Fibroblast of the conjunctiva (primary cell): ENCODE results near the gene RCBTB2.
A peak's percentile ranks its signal among the peaks of the same experiment; 100 is the strongest.

ENCODE experiments used
- DNase-seq: peaks from one replicate; pipeline ENCODE4 v3.0.0-alpha.2; 2010; ENCODE audit warnings: low read depth

The RCBTB2 gene

DNA sequence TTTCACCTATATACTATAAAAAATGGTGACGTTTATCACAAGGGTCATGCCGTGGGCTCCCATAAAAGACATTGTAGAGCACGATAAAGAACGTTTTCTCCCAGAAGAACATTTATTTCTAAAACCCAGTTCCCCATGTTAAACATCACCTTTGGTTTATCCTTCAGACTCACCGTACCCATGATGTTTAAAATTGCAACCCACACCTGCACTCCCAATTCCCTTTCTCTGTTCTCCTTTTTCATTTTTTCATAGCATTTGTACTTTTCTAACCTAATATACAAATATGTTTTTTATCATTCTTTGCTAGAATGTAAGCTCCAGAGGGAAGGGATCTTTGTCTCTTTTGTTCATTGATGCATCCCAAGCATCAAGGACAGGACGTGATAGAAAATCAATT lies 2.0 kb downstream of the RCBTB2 start:
- no peak for DNase-seq

- DNase-seq: no peak
These were observed 4.2 kb downstream of the RCBTB2 start for GRCh38 chr13:48528720-48529119.

DNA sequence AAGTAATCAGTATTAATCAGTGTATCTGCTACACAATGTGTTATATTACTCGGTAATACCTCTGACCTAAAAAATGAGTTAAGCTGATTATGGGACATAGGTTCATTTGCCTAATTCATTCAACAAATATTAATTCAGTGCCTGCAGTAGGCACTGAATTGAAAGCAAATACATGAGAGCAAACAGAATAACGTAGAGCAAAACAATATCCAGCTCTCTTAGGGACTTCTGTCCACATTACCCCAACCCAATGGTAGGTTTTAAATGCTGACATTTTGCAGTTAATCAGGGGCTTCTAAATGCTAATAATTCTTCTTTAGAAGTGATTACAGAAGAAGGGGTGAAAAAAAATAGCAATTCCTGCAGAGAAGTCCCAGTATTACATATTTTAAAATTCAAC lies 4.9 kb downstream of the RCBTB2 start:
- no peak for DNase-seq

GRCh38 chr13:48526286-48526685 lies 6.6 kb downstream of the RCBTB2 start:
- no peak for DNase-seq

- DNase-seq: no peak
These were observed 14.8 kb downstream of the RCBTB2 start for GRCh38 chr13:48518083-48518482.

- DNase-seq: no peak
These were observed 17.1 kb downstream of the RCBTB2 start for GRCh38 chr13:48515732-48516131.

- no peak for DNase-seq
These were observed 18.1 kb downstream of the RCBTB2 start for GRCh38 chr13:48514793-48515192.

DNA sequence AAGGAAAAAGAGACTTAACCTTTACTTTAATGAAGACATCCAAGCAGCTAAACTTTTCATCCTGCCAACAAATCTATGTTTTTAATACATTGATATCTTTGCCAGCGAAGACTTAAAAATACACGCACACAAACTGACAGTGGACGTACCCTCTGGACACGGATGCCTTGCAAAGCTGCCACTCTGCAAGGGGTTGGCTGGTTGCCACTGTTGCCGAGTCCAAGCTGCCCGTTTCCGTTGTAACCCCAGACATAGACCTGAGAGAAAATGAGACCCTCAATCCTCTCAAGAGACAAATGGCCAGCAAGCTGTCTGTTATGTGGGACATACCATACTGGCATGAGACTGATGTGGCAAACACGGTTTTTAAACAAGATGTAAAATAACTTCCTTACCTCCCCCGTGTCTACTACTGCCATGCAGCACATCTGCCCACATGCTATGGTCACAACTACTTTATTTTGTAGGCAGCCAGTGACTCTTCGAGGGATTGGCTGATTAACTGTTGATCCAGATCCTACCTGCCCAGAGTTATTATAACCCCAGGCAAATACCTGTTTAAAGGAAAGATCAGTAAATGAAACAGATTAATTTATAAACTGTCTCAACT lies 21.2 kb downstream of the RCBTB2 start:
- DNase-seq: no peak

DNA sequence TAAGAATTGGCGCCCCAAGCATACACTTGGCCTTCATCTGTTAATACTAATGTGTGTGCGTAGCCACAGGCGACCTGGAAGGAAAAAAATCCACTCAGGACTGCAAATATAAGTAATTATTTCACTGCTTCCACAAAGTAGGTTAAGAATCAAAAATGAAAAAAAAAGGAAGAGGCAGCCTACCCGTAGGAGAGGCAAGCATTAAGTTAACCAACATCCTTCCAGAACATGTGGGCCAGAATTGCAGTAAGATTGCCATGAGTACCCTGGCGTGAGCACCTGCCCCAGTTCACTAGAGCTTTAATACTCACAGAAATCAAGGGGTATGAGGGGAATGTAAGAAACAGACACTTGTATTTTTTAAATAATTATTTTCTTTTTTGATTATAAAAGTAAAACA lies 22.2 kb downstream of the RCBTB2 start:
- no peak for DNase-seq

- no peak for DNase-seq
These were observed 24.9 kb downstream of the RCBTB2 start for GRCh38 chr13:48508011-48508410.

- no peak for DNase-seq
These were observed 25.9 kb downstream of the RCBTB2 start for GRCh38 chr13:48507021-48507420.

DNA sequence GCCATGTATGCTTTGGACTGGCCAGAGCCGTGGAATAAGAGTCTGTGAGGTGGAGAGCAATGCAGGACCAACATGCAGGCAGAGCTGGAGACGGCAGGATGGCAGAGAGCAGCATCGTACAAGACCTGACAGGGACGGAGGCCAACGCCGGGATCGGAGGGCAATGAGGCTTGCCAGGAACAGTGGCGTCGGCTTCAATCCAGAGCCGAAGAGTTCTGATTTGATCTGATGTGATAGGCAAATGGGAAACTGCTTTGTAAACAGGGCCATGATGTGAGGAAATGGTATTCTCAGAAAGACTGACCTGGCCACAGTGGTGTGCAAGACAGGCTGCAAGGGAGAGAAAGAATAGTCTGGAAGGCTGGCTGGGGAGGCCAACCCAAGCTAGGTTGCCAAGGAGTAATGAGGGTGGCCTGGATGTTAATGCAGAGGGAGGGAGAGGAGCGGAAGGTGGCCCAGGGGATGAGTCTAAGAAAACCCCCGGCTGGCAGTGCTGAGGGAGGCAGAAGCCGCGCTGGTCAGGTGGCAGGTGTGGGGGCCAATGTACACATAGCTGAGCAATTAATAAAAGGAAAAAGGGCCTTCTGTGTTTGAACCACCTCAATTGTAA lies 26.7 kb downstream of the RCBTB2 start:
- no peak for DNase-seq

DNA sequence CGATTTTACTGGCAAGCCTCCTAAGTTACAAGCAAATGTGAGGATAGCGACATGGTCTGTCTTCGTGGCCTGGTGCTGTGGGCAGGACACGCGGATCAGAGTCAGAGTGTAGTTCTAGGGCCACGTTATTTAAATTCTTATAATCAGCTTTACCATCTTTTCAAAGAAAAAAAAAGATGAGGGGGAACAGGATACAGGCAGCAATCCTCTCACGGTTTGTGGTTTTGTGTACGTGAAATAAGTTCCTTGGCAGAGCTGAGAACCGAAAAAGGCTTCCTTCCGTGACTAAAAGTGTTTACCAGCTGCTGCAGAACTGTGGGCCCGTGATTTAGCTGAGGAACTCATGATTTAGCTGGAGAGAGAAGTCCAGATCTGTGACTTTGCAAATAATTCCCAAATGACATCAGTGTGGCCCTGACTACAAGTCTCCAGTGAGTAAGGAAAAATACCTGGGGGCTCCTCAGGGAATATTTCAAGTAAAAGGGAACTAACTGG lies 27.2 kb downstream of the RCBTB2 start:
- DNase-seq: no peak

GRCh38 chr13:48505012-48505411 lies 27.9 kb downstream of the RCBTB2 start:
- DNase-seq: no peak

GRCh38 chr13:48504606-48505005 lies 28.3 kb downstream of the RCBTB2 start:
- DNase-seq: no peak

GRCh38 chr13:48502601-48503319 lies 30.1 kb downstream of the RCBTB2 start:
- no peak for DNase-seq

DNA sequence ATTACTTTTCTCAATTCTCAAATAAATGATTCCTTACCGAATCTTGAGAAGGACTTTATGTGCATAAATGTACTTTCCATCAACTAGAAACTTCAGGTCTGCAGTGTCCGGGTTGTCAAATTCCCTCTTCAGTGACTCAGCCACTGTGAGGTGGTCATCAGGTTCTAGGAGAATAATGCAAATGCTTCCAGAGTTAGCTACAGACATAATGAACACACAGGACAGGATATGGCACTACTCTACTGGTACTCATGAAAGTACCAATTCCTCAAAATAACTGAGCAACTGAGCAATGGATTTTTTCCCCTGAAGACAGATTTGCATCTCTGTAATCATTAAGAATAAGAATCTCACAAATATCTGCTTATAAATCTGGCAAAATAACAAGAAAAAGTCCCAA lies 31.2 kb downstream of the RCBTB2 start:
- DNase-seq: no peak

DNA sequence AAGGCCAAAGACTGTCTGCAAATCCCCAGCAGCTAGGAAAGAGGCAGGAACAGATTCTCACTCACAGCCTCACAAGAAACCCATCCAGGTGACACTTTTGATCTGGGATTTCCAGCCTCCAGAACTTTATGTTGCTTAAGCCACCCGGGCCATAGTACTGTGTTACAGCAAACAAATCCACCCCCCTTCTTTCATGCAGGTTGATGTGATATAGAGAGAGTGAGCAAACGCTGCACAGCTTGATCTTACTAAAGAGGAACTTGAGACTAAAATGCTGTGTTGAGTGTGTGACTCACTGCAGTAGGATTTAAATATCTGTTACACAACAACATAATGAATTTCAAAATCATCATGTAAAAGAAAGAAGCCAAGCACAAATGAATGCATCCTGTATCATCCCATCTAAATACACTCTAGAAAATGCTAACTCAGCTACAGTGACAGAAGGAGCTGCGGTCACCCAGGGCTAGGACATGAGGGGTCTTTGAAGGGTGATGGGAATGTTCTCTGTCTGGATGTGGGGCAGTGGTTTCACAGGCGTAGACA lies 32.2 kb downstream of the RCBTB2 start:
- peak; percentile 79 for DNase-seq

- DNase-seq: no peak
These were observed 35.2 kb downstream of the RCBTB2 start for GRCh38 chr13:48497669-48498068.

DNA sequence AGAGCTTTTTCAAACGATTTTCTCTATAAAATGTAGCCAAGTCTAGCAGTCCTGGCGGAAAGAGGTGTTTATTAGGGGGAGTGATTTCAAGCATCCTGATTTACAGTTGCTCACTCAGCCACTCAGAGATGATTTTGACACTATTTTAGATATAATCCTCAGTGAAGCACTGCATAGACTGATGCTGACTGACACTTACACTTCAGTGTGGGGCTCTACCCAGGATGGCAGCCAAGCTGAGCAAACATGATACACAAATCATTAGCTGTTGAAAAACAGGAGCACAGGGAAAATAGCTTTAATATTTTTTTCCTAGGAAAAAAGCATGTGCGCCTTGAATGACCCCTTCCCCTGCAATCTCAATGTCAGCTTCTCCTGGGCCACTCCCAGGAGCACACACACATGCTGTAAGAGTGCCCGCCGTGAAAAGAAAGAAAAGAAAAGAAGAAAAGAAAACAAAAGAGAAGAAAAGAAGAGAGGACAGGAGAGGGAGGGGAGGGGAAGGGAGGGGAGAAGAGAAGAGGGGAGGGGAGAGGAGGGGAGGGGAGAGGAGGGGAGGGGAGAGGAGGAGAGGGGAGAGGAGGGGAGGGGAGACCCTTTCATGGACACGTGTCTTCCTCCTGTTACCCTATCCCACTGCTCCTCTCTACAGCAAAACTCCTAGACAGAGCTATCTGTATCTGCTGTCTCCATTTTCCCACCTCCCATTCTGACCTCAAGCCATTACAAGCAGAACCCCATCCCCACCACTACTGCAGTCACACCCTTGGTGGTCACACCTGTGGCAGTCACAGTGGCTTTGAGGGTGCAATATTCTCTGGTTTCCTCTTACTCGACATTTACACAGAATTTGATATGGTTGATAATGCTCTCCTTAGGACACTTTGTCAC lies 36.4 kb downstream of the RCBTB2 start:
- no peak for DNase-seq

DNA sequence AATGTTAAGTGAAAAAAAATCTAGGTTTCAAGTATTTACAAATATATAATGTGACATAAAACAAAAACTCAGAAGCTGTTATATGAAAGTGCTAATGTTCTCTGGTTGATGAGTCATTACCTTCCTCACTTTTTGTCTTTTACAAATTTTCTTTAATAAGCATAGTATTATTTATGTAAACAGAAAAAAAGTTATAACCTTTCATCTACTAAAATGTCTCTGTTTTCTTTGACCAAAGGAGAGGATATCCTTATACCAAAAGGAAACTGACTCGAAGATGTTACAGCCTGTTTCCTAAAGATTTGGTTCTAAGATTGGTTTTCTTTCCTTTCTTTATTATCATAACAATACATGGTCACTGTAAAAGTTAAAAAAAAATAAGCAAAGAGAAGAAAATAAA lies 38.0 kb downstream of the RCBTB2 start:
- DNase-seq: no peak

DNA sequence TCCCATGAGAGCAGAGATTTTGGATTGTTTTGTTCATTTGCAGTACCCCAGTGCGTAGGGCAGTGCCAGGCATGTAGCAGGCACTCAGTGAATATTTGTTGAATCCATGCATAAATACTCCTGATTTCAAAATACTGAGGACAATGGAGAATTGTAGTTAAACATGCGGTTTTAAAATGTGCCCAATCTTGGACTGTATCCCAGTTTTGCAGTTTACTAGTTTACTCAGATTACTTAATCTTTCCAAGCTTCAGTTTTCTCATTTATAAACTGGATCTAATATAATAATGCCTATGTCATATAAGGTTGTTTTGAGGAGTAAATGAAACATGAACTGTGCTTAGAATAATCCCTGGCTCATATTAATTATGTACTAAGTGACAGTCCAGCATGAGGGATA lies 39.0 kb downstream of the RCBTB2 start:
- no peak for DNase-seq
